HG03457 (cell line): ENCODE data around the gene HGFAC.

Source experiments
- ATAC-seq: cut with Tn5 transposase; IDR thresholded peaks from one replicate; pipeline ENCODE4 v1.9.1; 2021; ENCODE audit warnings: moderate number of reproducible peaks; ENCODE audit not compliant: unreplicated experiment

The HGFAC gene

DNA sequence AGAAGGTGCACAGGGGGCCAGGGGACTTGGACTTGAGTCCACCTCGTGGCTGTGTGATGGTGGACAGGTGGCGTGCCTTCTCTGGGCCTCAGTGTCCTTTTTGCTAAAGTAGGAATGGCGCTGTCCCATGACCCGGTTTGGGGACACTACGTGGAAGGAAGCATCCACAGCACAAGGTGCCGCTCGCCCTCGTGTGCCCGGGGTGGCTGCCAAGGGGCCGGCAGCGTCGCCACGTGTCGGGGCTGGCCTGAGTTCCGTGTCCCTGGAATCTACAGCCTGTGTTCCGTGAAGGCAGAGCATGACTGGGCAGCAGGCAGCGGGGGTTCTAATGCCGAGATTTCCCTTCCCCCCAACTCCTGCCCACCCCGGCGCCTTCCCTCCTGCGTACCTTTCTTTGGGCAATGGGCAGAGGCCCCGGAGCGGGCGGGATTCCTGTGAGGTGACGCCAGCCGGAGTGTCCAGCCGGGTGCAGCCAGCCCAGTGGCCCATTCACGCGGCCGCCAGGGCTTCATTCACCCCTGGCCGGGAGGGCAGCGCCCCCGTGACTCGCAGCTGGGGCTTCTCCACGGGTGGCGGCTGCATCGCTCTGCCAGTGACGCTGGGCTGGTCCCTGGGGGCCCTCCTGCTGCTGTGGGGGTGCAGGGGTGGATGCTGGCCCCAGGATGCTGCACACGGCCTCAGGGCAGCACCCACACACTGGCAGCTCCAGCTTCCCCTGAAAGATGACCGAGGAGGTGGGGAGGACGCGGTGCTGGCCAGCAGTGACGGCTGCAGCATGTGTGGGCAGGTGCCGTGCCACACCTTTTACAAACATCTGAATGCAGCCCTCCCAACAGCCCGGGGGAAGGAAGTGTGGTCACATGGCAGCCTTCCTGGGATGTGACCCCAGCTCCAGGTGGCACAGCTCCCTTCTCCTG lies 42.5 kb downstream of the HGFAC start:
- no peak for ATAC-seq

GRCh38 chr4:3485011-3485791 lies 43.4 kb downstream of the HGFAC start:
- ATAC-seq, result no peak

GRCh38 chr4:3485886-3486540 lies 44.2 kb downstream of the HGFAC start:
- no peak for ATAC-seq

GRCh38 chr4:3486541-3487540 lies 45.1 kb downstream of the HGFAC start:
- ATAC-seq, result no peak

GRCh38 chr4:3487861-3488260 lies 46.1 kb downstream of the HGFAC start:
- ATAC-seq, result no peak

DNA sequence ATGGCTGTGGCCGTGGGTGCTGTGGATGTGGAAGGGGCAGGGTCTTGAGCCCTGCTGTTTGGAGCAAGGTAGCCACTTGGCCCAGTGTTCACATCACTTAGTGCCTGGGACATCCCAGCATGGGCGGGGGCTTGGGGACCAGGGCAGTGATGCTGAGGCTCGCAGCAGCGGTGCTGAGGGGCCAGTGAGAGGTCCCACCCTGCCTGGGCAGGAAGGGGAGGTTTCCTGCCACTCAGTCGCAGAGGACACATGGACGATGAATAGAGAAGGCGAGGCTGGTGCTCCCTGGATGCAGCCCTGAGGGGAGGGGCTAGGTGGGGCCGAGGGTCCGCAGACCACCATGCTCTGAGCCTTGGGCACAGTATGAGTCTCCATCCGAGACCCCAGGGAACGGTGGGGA lies 47.1 kb downstream of the HGFAC start:
- ATAC-seq, result no peak

- ATAC-seq, result no peak
These were observed 47.7 kb downstream of the HGFAC start for GRCh38 chr4:3489451-3489962.

DNA sequence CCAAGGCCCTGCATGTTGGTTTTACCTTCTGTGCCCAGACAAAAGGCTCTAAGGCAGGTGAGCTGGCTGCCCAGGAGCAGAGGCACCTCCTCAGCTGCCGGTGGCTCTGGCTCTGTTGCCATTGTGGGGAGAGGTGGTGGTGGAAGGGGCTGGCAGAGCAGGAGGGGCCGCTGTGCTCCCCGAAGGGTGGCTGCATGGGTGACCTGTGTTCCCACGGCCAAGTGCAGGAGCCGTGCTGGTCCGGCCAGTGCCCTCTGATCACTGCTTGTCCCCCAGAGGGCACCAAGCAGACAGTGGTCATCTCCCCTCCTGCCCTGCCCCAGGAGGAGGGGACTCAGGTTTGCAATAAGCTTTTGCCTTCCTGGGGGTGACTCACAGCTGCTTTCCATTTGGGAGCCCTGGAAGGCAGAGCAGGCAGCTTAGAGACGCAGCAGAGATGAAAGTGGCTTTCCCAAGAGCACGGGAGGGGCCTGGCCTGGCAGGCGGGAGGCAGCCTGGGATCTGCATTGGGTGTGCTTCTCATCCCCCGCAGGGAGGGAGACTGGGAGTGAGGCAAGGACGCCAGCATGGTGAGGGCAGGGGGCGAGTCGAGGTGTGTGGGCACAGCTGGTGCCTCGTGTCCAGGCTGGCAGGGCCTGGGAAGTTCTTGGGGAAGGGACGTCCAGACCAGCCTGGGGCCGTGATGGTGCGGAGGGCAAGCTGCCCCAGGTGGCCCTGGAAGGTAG lies 50.1 kb downstream of the HGFAC start:
- no peak for ATAC-seq

GRCh38 chr4:3492741-3493719 lies 51.3 kb downstream of the HGFAC start:
- ATAC-seq, result no peak

DNA sequence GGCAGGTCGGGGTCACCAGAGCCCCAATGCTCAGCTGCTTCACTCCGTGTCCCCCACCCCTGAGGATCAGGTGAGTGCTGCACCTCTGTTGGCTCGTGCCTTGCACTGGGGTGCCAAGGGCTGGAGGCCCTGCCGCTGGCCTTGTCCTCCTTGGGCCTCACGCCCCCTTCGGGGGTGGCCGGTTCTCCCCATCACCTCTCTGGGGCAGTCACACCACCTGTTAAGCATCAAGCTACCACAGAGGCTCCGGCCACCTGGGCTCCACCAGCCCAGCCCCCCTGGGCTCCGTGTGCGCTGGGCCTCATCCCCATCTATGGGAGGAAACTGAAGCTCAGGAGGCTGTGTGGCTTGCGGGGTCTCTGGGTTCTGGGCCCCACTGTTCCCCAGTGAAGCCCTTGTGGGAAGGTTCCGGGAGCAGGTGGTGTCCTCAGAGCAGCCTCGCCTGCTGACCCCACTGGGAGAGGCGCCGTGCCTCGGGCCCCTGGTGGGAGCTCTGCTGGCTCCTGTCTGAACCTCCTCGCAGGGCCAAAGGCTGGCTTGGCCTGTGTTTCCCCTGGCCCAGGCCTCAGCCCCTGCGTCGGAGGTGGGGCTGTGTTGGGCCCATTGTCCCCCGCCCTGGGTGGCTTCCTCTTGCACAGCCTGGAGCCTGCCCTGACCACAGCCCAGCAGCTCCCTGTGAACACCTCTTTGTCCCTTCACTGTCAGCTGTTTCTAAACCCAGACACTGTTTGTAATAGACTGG lies 52.1 kb downstream of the HGFAC start:
- ATAC-seq, result no peak

- ATAC-seq, result no peak
These were observed 52.7 kb downstream of the HGFAC start for GRCh38 chr4:3494462-3494871.

DNA sequence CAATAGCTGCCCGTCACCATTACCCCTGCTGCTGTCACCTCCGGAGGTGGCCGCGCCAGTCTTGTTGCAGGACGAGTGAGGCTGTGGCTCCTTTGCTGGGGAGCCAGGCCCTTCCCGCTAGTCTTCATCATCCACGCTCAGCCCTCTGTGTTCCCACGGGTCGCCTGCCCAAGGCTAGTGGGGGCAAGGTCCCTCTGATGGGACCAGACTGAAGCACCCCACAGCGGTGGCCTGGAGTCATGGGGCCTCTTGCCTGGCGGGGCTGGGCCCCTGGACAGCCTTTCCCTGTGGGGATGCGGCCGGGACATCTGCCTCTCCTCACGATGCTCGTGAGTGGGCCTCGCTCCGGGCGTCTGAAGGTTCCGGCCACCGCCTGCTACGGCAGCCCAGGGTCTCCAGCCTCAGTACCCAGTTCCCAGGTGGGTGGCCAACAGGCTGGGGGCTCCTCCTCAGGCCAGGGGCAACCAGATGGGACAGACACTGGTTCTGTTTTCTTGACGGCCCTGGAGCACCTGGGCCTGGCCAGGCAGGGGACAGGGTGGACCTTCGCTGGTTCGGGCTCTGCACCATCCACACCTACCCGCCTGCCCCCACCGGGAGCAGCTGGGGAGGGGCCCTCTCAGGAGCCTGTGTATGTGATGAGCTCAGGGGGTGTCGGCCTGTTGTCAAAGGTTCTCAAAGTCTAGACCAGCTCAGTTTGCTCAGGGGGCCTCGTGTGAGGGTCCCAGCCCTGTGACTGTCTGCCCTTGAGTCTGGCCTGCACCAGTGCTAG lies 53.6 kb downstream of the HGFAC start:
- ATAC-seq, result no peak

GRCh38 chr4:3496021-3496420 lies 54.3 kb downstream of the HGFAC start:
- ATAC-seq, result no peak

DNA sequence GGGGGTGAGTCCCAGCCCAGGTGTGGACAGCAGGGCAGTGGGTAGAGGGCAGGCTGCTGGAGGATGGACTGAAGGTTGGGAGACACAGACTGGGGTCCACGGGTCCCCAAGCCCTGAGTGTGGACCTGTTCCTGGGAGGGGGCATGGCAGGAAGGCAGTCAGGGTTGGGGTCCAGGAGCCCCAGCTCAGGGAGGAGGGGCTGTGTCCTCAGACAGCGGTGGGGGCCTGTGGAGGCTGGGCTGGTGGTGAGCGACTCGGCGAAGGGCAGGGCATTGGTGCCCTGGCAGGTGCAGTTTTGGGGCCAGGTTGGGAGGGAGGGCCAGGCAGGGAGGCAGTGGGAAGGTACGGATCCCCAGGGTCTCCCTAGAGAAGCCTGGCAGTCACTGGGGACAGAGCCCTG lies 55.3 kb downstream of the HGFAC start:
- no peak for ATAC-seq

DNA sequence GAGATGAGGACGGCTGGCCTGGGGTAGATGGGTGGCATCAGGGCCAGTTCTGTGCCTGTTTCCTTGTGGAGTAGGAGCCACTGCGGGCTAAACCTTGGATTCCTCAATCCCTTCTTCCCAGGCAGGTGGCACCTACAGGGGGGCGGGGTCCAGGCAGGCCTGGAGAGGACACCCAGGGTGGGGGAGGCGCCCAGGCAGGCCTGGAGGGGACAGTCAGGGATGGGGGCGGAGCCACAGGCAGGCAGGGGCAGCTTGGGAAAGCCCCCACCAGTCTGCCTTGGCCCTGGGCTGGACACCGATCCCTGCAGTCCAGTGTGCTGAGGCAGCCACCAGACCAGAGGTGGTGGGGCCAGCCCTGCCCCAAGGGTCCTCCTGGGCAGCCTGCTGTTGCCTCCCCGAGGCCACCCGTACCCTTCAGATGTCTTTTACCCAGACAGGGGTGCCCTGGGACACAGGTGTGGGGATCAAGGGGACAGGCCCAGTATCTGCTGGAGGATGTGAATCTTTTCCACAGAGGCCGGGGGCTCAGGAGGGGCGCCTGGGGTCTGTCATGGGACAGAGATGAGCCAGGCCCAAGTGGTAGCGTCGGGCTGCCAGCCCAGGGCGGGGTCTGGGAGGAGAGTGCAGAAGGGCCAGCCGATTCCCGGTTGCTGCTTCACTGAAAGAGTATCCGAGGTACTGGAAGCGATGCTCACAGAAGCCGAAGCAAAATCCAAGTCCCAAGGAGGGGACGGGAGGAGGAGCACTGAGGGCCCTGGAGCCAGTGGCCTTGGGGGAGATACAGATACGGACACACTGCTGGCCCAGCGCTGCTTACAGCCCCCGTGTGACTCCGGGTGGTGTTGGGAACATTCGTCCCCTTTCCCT lies 56.0 kb downstream of the HGFAC start:
- no peak for ATAC-seq

GRCh38 chr4:3498407-3498806 lies 56.6 kb downstream of the HGFAC start:
- no peak for ATAC-seq
